ENCODE measurements around the gene RCSD1.

The RCSD1 gene

DNA sequence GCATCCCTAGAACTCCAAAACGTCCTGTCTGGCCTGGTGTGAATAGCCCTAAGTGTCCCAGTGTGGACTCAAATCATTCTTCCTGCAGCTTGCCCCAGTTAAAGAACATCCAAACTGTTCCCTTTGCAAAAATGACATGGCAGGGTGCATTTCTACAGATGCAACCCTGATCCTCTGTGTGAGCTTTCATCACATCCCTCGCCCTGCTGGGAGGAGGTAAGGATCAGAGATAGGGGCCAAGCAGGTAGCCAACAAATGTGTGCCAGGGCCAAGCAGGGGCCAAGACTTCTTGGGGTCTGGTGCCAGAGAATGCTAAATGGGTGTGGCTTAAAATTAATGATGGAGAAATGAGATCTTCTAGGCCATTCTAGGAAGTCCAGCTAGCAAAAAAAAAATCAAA, 64.7 kb downstream of the RCSD1 start:
- TF ChIP-seq, protein P1, sequence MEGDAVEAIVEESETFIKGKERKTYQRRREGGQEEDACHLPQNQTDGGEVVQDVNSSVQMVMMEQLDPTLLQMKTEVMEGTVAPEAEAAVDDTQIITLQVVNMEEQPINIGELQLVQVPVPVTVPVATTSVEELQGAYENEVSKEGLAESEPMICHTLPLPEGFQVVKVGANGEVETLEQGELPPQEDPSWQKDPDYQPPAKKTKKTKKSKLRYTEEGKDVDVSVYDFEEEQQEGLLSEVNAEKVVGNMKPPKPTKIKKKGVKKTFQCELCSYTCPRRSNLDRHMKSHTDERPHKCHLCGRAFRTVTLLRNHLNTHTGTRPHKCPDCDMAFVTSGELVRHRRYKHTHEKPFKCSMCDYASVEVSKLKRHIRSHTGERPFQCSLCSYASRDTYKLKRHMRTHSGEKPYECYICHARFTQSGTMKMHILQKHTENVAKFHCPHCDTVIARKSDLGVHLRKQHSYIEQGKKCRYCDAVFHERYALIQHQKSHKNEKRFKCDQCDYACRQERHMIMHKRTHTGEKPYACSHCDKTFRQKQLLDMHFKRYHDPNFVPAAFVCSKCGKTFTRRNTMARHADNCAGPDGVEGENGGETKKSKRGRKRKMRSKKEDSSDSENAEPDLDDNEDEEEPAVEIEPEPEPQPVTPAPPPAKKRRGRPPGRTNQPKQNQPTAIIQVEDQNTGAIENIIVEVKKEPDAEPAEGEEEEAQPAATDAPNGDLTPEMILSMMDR (conservative IDR thresholded peaks at IDR 0.05; ENCODE audit: low read depth, low read length), result no peak
- DNase-seq (ENCODE audit: low read depth), result no peak
- no peak overlapping the region for H3K4me3 ChIP-seq (ENCODE audit: low read length)

DNA sequence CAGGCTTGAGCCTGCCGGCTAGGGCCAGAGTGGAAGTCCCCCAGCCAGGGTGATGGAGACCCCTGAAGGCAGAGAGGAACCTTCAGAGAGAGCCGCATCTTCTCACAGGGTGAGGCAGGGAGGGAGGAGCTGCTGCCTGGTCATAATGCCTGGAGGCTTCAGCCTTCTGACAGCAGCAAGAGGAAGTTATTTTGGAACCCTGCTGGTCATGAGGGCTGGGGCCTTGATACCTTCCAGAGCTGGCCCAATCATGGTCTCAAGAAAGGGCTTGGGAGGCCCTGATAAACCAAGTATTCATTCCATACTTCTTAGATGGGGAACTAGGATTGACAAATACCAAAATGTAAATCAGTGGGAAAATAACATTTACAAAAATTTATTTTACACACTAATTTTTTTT, 65.1 kb downstream of the RCSD1 start:
- DNase-seq (ENCODE audit: low read depth), result no peak
- TF ChIP-seq, protein P1 (conservative IDR thresholded peaks at IDR 0.05; ENCODE audit: low read depth, low read length), result no peak

DNA sequence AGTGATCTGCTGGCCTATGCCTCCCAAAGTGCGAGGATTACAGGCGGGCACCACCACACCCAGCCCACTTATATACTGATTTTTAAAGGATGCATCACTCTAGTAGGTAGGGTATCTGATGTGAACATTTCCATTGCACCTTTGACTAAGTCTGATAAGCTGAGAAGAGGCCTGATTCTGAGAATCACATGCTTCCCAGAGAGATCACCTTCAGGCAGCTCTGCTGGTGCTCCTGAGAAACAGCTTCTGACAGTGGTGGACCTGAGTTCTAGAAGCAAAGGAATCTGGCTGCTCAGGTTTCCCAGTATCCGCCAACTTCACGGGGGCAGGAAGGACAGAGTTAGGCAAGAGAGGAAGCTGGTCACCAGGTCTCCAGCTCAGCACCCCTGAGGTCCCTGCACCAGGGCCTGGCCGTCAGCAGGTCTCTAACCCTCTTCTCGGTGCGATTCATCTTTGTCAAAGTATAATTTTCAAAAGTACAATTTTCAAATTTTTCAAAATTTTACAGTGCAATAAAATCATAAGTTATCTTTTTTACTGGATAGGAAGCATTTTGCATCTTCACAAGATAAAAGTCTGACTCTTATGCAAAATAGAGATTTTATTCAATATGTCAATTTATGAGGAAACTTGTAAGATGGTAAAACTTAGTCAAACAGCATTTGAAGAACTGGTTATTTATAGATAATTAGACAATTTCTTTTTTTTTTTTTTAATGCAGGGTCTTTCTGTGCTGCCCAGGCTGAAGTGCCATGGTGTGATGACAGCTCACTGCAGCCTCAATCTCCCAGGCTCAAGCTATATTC, 65.9 kb downstream of the RCSD1 start:
- H3K4me3 ChIP-seq (ENCODE audit: low read length), result no peak overlapping the region
- TF ChIP-seq, protein P1 (conservative IDR thresholded peaks at IDR 0.05; ENCODE audit: low read depth, low read length), result no peak

More for the DNA sequence above, 65.1 kb downstream of the RCSD1 start:
- no peak overlapping the region for H3K4me3 ChIP-seq (ENCODE audit: low read length)

DNA sequence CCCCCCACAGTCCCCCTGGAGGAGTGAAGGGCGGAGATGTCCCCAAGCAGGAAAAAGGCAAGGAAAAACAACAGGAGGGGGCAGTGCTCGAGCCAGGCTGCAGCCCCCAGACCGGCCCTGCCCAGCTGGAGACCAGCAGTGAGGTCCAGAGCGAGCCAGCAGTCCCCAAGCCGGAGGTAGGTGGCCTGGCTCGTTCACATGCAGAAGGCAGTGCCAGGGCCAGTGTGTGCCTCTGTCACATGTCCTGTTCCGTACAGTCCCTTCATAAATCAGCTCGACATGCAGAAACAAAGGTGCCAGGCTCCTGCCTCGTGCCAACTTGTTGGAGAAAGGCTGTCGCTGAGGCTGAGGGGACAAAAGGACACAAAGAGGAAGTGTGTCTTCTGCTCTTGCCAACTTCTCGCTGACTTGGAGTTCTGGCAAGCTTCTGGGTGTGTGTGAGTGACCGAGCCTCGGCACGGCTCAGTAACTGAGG, 67.7 kb downstream of the RCSD1 start:
- no peak for DNase-seq (ENCODE audit: low read depth)
- no peak overlapping the region for H3K4me3 ChIP-seq (ENCODE audit: low read length)
- TF ChIP-seq, protein P1 (conservative IDR thresholded peaks at IDR 0.05; ENCODE audit: low read depth, low read length), result no peak

More for the DNA sequence above, 65.9 kb downstream of the RCSD1 start:
- DNase-seq (ENCODE audit: low read depth), result no peak

DNA sequence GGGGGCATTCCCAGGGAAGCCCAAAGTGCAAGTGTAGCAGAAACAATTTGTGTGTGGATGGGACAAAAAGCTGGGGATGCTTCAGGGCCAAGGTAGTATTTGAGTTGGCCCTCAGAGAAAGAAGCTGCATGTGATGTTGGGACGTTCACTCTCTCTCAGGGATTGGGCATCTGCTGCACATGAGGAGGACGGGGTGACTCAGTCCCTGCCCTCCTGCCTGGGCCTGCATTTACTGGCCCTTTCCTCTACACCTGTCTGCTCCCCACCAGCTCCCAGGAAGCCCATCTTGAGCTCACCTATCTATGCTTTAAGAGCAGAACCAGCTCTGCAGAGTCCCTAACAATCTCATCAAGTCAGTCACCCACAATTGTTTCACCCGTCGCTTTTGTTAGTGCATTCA, 68.3 kb downstream of the RCSD1 start:
- no peak for DNase-seq (ENCODE audit: low read depth)
- TF ChIP-seq, protein P1 (conservative IDR thresholded peaks at IDR 0.05; ENCODE audit: low read depth, low read length), result no peak
- H3K4me3 ChIP-seq (ENCODE audit: low read length), result no peak overlapping the region

DNA sequence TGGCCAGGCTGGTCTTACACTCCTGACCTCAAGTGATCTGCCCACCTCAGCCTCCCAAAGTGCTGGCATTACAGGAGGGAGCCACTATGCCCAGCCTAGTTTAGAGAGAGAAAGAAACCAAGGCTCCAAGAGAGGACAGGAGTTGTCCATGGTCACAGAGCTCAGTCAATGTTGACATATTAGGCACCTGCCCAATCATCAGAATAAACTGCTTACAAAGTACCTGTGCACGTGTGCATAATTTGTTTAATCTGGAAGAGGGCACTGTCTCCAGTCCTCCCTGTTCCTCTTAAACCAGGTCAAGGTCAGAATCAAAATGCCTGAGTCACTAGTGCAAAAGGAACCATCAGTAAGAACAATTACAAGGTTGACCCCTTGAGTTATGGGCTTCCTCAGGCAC, 71.5 kb downstream of the RCSD1 start:
- H3K4me3 ChIP-seq (ENCODE audit: low read length), result no peak overlapping the region
- TF ChIP-seq, protein P1 (conservative IDR thresholded peaks at IDR 0.05; ENCODE audit: low read depth, low read length), result no peak
- no peak for DNase-seq (ENCODE audit: low read depth)

DNA sequence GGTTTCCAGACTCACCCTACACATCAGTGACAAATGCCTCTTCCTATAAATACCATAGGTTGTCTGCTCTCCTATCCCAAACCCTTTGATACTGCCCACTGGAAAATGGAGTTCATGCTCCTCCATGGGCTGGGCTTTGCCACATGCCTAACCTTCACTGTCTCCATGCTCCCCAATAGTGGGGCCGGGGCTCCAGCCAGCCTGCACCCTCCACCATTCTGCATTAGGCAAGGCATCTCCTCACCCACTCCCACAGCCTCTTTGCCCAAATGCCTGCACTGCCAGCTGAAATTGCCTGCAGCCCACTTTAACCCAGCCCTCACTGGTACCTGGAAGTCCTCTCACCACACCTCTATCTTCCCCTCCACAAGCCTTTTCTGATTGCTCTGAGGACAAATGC, 73.5 kb downstream of the RCSD1 start:
- TF ChIP-seq, protein P1 (conservative IDR thresholded peaks at IDR 0.05; ENCODE audit: low read depth, low read length), result no peak
- H3K4me3 ChIP-seq (ENCODE audit: low read length), result no peak overlapping the region
- no peak for DNase-seq (ENCODE audit: low read depth)
